Measurements from ENCODE around the gene DTYMK.
"Not testable (repeated sequence)": the region's sequence is repeated elsewhere in the genome, so short reads cannot be mapped to it uniquely, and the experiment has no call there.

Gene DTYMK

GRCh38 chr2:241686650-241687425, at the start of gene DTYMK:
Gene DTYMK (minus strand): TSS chr2:241686815. CDS start chr2:241686783, 32 bp downstream.
- H3K36me3 ChIP-seq (ENCODE audit: insufficient read depth, low read length), result peaks cover 49% of the 10 kb centered on the region
- H2AFZ ChIP-seq (ENCODE audit: low read depth, low read length), result peak within 1 kb of the TSS; percentile 85
- peak within 1 kb of the TSS; percentile 89 for H3K4me3 ChIP-seq (ENCODE audit: low read length)
- no peaks in the 10 kb centered on the region for H3K27me3 ChIP-seq (ENCODE audit: insufficient read depth, low read length)
- H3K9me3 ChIP-seq (ENCODE audit: low read length), result no peaks in the 10 kb centered on the region
- H3K4me1 ChIP-seq (ENCODE audit: insufficient read depth, low read length), result peaks cover 18% of the 10 kb centered on the region

- no peak overlapping the region for H3K4me3 ChIP-seq (ENCODE audit: low read length)
- no peaks in the 10 kb centered on the region for H3K27me3 ChIP-seq (ENCODE audit: insufficient read depth, low read length)
- no peaks in the 10 kb centered on the region for H3K4me1 ChIP-seq (ENCODE audit: insufficient read depth, low read length)
- H3K36me3 ChIP-seq (ENCODE audit: insufficient read depth, low read length), result no peaks in the 10 kb centered on the region
- no peak overlapping the region for H2AFZ ChIP-seq (ENCODE audit: low read depth, low read length)
- no peaks in the 10 kb centered on the region for H3K9me3 ChIP-seq (ENCODE audit: low read length)
Observed at GRCh38 chr2:241736111-241736510, 49.5 kb upstream of the DTYMK start.

GRCh38 chr2:241734467-241735208, 48.0 kb upstream of the DTYMK start, which contains the start of gene D2HGDH:
Gene D2HGDH (plus strand): TSS chr2:241734630. CDS start chr2:241735225, 595 bp downstream.
- H3K27me3 ChIP-seq (ENCODE audit: insufficient read depth, low read length), result no peaks in the 10 kb centered on the region
- no peaks in the 10 kb centered on the region for H3K4me1 ChIP-seq (ENCODE audit: insufficient read depth, low read length)
- H3K4me3 ChIP-seq (ENCODE audit: low read length), result peak within 1 kb of the TSS; percentile 70
- peak within 1 kb of the TSS; percentile 88 for H2AFZ ChIP-seq (ENCODE audit: low read depth, low read length)
- H3K36me3 ChIP-seq (ENCODE audit: insufficient read depth, low read length), result no peaks in the 10 kb centered on the region
- H3K9me3 ChIP-seq (ENCODE audit: low read length), result no peaks in the 10 kb centered on the region

GRCh38 chr2:241734208-241734466, 47.5 kb upstream of the DTYMK start:
- Histone ChIP-seq H3K9me3 (ENCODE audit: low read length) (no peaks in the 10 kb centered on the region), H3K27me3 (ENCODE audit: insufficient read depth, low read length) (no peaks in the 10 kb centered on the region), H2AFZ (ENCODE audit: low read depth, low read length) (peak overlapping the region; percentile 88), H3K36me3 (ENCODE audit: insufficient read depth, low read length) (no peaks in the 10 kb centered on the region), H3K4me3 (ENCODE audit: low read length) (peak overlapping the region; percentile 70), H3K4me1 (ENCODE audit: insufficient read depth, low read length) (no peaks in the 10 kb centered on the region)

GRCh38 chr2:241733391-241734207, 47.0 kb upstream of the DTYMK start:
- peak overlapping the region; percentile 88 for H2AFZ ChIP-seq (ENCODE audit: low read depth, low read length)
- no peaks in the 10 kb centered on the region for H3K27me3 ChIP-seq (ENCODE audit: insufficient read depth, low read length)
- no peaks in the 10 kb centered on the region for H3K36me3 ChIP-seq (ENCODE audit: insufficient read depth, low read length)
- no peaks in the 10 kb centered on the region for H3K4me1 ChIP-seq (ENCODE audit: insufficient read depth, low read length)
- no peaks in the 10 kb centered on the region for H3K9me3 ChIP-seq (ENCODE audit: low read length)
- peak overlapping the region; percentile 70 for H3K4me3 ChIP-seq (ENCODE audit: low read length)

GRCh38 chr2:241732513-241733186, 46.0 kb upstream of the DTYMK start:
- H3K27me3 ChIP-seq (ENCODE audit: insufficient read depth, low read length); H3K4me3 ChIP-seq (ENCODE audit: low read length); H3K4me1 ChIP-seq (ENCODE audit: insufficient read depth, low read length); H3K9me3 ChIP-seq (ENCODE audit: low read length); H2AFZ ChIP-seq (ENCODE audit: low read depth, low read length); H3K36me3 ChIP-seq (ENCODE audit: insufficient read depth, low read length): not testable (repeated sequence)

- Histone ChIP-seq H3K9me3 (ENCODE audit: low read length) (no peaks in the 10 kb centered on the region), H3K27me3 (ENCODE audit: insufficient read depth, low read length) (no peaks in the 10 kb centered on the region), H3K4me3 (ENCODE audit: low read length) (no peak overlapping the region), H3K36me3 (ENCODE audit: insufficient read depth, low read length) (peaks cover 6% of the 10 kb centered on the region), H2AFZ (ENCODE audit: low read depth, low read length) (no peak overlapping the region), H3K4me1 (ENCODE audit: insufficient read depth, low read length) (no peaks in the 10 kb centered on the region)
Observed at GRCh38 chr2:241730671-241731293, 44.2 kb upstream of the DTYMK start.

- Histone ChIP-seq H3K36me3 (ENCODE audit: insufficient read depth, low read length) (peaks cover 12% of the 10 kb centered on the region), H3K4me3 (ENCODE audit: low read length) (no peak overlapping the region), H3K9me3 (ENCODE audit: low read length) (peaks cover 2% of the 10 kb centered on the region), H3K4me1 (ENCODE audit: insufficient read depth, low read length) (no peaks in the 10 kb centered on the region), H3K27me3 (ENCODE audit: insufficient read depth, low read length) (no peaks in the 10 kb centered on the region), H2AFZ (ENCODE audit: low read depth, low read length) (no peak overlapping the region)
Observed at GRCh38 chr2:241729868-241730267, 43.3 kb upstream of the DTYMK start.

GRCh38 chr2:241728627-241729026, 42.0 kb upstream of the DTYMK start:
- Histone ChIP-seq H3K36me3 (ENCODE audit: insufficient read depth, low read length) (peaks cover 24% of the 10 kb centered on the region), H3K9me3 (ENCODE audit: low read length) (peaks cover 12% of the 10 kb centered on the region), H3K27me3 (ENCODE audit: insufficient read depth, low read length) (no peaks in the 10 kb centered on the region), H2AFZ (ENCODE audit: low read depth, low read length) (no peak overlapping the region), H3K4me3 (ENCODE audit: low read length) (no peak overlapping the region), H3K4me1 (ENCODE audit: insufficient read depth, low read length) (no peaks in the 10 kb centered on the region)

GRCh38 chr2:241728000-241728399, 41.4 kb upstream of the DTYMK start:
- Histone ChIP-seq H3K36me3 (ENCODE audit: insufficient read depth, low read length) (peaks cover 30% of the 10 kb centered on the region), H2AFZ (ENCODE audit: low read depth, low read length) (no peak overlapping the region), H3K9me3 (ENCODE audit: low read length) (peaks cover 18% of the 10 kb centered on the region), H3K4me3 (ENCODE audit: low read length) (no peak overlapping the region), H3K27me3 (ENCODE audit: insufficient read depth, low read length) (no peaks in the 10 kb centered on the region), H3K4me1 (ENCODE audit: insufficient read depth, low read length) (no peaks in the 10 kb centered on the region)

GRCh38 chr2:241726459-241726858, 39.8 kb upstream of the DTYMK start:
- Histone ChIP-seq H3K4me1 (ENCODE audit: insufficient read depth, low read length) (no peaks in the 10 kb centered on the region), H3K27me3 (ENCODE audit: insufficient read depth, low read length) (no peaks in the 10 kb centered on the region), H3K9me3 (ENCODE audit: low read length) (peaks cover 33% of the 10 kb centered on the region), H3K4me3 (ENCODE audit: low read length) (no peak overlapping the region), H2AFZ (ENCODE audit: low read depth, low read length) (no peak overlapping the region), H3K36me3 (ENCODE audit: insufficient read depth, low read length) (peaks cover 46% of the 10 kb centered on the region)

Data from neuron (in vitro differentiated cells).